Thyroid gland (tissue), 4 donors: ENCODE results near the gene SUPT16H.

Experiments used
- CTCF ChIP-seq, 6 experiments: fragments of 200-600 bp in 3 of 6; fragments of 450-650 bp in 3 of 6; sonication (generic) in 3 of 6; IDR thresholded peaks; one replicate each; pipeline ENCODE4 v1.5.1; 2016 to 2019; ENCODE audit warnings: antibody characterized with exemption in 6 of 6, mild to moderate bottlenecking in 2 of 6, inconsistent platforms in 1 of 6, moderate library complexity in 1 of 6
- POLR2A ChIP-seq, 2 donors: fragments of 450-650 bp; IDR thresholded peaks; one replicate each; pipeline ENCODE4 v1.6.1; 2017; ENCODE audit warnings: antibody characterized with exemption in 2 of 2, mild to moderate bottlenecking in 2 of 2, moderate library complexity in 1 of 2

GRCh38 chr14:21350539-21350938, 33.3 kb downstream of the SUPT16H start:
- TF ChIP-seq CTCF (IDR thresholded peaks at IDR 0.05) = no peak
- no peak for TF ChIP-seq POLR2A (IDR thresholded peaks at IDR 0.05)
